ENCODE results near the gene KCTD2.

The KCTD2 gene

DNA sequence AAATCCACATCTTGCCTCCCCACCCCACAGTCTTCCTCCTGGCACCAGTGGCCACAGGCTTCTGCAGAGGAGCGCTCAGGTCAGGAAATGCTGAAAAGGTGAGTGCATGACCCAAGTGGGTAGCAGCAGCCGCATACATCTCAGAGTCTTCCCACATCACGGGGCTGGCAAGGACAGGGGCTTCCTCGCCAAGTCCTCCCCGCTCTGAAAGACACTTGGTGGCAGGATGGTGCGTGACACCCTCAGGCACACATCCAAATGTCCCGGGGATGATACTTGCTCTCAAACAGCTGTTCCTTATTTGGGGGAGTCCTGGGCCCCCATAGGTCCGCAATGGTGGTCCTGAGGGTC, 32.0 kb downstream of the KCTD2 start:
- Histone ChIP-seq H3K4me3 (ENCODE audit: low read depth, low read length) (no peak overlapping the region), H3K9me3 (ENCODE audit: control insufficient read depth, low read length) (no peaks in the 10 kb centered on the region), H3K4me2 (ENCODE audit: low read length) (no peak overlapping the region), H3K4me1 (peaks cover 3% of the 10 kb centered on the region), H3K9ac (no peak overlapping the region), H3K36me3 (ENCODE audit: control insufficient read depth, insufficient read depth, low read length) (no peaks in the 10 kb centered on the region), H3K27ac (no peak overlapping the region), H3K27me3 (ENCODE audit: control insufficient read depth, insufficient read depth, low read length) (no peaks in the 10 kb centered on the region), H3K79me2 (no peaks in the 10 kb centered on the region), H2AFZ (no peak overlapping the region)
- TF ChIP-seq, protein P1, sequence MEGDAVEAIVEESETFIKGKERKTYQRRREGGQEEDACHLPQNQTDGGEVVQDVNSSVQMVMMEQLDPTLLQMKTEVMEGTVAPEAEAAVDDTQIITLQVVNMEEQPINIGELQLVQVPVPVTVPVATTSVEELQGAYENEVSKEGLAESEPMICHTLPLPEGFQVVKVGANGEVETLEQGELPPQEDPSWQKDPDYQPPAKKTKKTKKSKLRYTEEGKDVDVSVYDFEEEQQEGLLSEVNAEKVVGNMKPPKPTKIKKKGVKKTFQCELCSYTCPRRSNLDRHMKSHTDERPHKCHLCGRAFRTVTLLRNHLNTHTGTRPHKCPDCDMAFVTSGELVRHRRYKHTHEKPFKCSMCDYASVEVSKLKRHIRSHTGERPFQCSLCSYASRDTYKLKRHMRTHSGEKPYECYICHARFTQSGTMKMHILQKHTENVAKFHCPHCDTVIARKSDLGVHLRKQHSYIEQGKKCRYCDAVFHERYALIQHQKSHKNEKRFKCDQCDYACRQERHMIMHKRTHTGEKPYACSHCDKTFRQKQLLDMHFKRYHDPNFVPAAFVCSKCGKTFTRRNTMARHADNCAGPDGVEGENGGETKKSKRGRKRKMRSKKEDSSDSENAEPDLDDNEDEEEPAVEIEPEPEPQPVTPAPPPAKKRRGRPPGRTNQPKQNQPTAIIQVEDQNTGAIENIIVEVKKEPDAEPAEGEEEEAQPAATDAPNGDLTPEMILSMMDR (IDR thresholded peaks at IDR 0.05): no peak

DNA sequence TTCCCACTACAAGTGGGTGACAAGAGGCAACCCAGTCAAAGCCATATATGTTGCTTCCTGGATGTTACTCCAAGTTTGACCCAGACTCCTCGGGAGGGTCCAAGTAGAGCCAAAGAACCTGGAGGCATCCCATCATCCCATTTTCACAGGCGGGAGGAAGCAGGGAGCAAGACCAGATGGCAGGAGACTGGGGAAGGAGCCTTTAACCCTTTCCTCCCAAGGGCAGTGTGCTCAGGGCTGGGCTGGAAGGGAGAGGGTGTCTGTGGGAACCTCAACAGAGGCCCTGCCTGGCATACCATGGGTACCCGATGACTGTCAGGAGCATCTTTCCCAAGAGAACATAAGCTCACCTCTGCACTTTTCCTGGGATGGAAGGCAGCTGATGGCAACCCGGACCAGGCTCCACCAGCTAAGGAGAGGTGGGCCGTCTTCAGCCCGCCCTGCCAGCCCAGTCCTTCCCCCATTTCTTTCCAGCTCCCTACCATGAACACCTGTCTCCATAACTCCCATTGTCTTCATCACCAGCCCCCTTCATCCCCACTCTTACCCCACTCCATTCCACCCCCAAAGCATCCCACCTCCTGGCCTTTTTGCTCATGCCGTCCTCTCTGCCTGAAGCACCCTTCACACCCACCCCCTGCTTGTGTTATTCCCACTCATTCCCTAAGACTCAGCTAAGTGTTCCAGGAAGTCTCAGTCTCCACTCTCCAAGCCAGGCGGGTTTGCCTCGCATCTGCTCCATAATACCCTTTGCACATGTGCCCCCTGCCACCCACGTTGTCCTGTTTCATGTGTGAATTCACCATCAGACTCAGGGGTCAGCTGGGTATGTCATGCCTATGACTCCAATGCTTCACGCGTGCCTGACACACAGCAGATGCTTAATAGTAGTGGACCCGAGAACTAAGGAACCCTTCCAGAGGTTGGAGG, 34.9 kb downstream of the KCTD2 start:
- TF ChIP-seq, protein P1 (IDR thresholded peaks at IDR 0.05): no peak
- H3K4me1 ChIP-seq: peaks cover 3% of the 10 kb centered on the region
- H3K9ac ChIP-seq: no peak overlapping the region
- no peaks in the 10 kb centered on the region for H3K27me3 ChIP-seq (ENCODE audit: control insufficient read depth, insufficient read depth, low read length)
- H3K9me3 ChIP-seq (ENCODE audit: control insufficient read depth, low read length): no peaks in the 10 kb centered on the region
- no peak overlapping the region for H3K4me2 ChIP-seq (ENCODE audit: low read length)
- no peaks in the 10 kb centered on the region for H3K79me2 ChIP-seq
- H3K4me3 ChIP-seq (ENCODE audit: low read depth, low read length): no peak overlapping the region
- no peak overlapping the region for H2AFZ ChIP-seq
- H3K36me3 ChIP-seq (ENCODE audit: control insufficient read depth, insufficient read depth, low read length): no peaks in the 10 kb centered on the region
- no peak overlapping the region for H3K27ac ChIP-seq

GRCh38 chr17:75082683-75083082, 35.7 kb downstream of the KCTD2 start:
- no peak overlapping the region for H3K4me3 ChIP-seq (ENCODE audit: low read depth, low read length)
- no peak overlapping the region for H3K9ac ChIP-seq
- H3K4me2 ChIP-seq (ENCODE audit: low read length): no peak overlapping the region
- no peaks in the 10 kb centered on the region for H3K27me3 ChIP-seq (ENCODE audit: control insufficient read depth, insufficient read depth, low read length)
- H3K79me2 ChIP-seq: no peaks in the 10 kb centered on the region
- TF ChIP-seq, protein P1 (IDR thresholded peaks at IDR 0.05): no peak
- H3K36me3 ChIP-seq (ENCODE audit: control insufficient read depth, insufficient read depth, low read length): no peaks in the 10 kb centered on the region
- peaks cover 4% of the 10 kb centered on the region for H3K4me1 ChIP-seq
- H2AFZ ChIP-seq: no peak overlapping the region
- H3K27ac ChIP-seq: no peak overlapping the region
- H3K9me3 ChIP-seq (ENCODE audit: control insufficient read depth, low read length): no peaks in the 10 kb centered on the region

DNA sequence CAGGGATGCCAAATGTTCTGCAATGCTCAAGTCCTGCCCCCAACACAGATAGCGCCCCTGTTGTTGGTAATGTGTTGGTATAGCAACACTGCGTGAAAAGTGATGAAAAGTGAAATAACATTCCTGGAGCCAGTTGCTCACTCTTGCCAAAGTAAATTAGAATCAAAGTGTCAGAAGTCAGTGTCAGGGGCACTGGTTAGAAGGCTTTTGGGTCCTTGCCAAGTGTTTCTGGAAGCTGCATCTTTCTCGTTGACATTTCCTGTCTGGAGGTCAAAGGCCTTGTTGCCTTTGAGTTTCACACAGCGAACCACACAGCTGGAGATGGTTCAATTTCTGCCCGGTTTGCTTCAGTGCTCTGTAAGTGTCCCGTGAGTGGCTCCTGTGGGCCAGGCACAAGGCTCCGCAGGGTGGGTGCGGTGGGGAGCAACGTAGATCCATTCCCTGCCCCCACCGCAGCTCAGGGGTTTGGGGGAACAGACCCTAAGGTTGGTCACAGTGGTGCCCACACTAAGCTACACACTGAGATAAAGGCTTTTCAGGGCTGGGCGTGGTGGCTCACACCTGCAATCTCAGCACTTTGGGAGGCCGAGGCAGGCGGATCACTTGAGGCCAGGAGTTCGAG, 37.1 kb downstream of the KCTD2 start:
- H3K4me3 ChIP-seq (ENCODE audit: low read depth, low read length): no peak overlapping the region
- H3K9me3 ChIP-seq (ENCODE audit: control insufficient read depth, low read length): no peaks in the 10 kb centered on the region
- peaks cover 4% of the 10 kb centered on the region for H3K79me2 ChIP-seq
- H3K36me3 ChIP-seq (ENCODE audit: control insufficient read depth, insufficient read depth, low read length): no peaks in the 10 kb centered on the region
- H3K4me1 ChIP-seq: peaks cover 9% of the 10 kb centered on the region
- H3K9ac ChIP-seq: no peak overlapping the region
- H3K27ac ChIP-seq: no peak overlapping the region
- no peak overlapping the region for H2AFZ ChIP-seq
- H3K4me2 ChIP-seq (ENCODE audit: low read length): no peak overlapping the region
- H3K27me3 ChIP-seq (ENCODE audit: control insufficient read depth, insufficient read depth, low read length): no peaks in the 10 kb centered on the region
- TF ChIP-seq, protein P1 (IDR thresholded peaks at IDR 0.05): no peak
